ENCODE data around the gene NR3C2. TPM values are rescaled to one million over a fixed set of nuclear protein-coding genes. Genes with fewer than 3 reads are reported as not detected.

The NR3C2 gene
- total RNA-seq, 2 donors from 2014 or later: 10.0 to 11.2 TPM

- no peak for DNase-seq (ENCODE audit: low spot score)
- intact Hi-C loops (cut with DNase I): no loop called here
Measured at GRCh38 chr4:148380291-148380690, 61.9 kb downstream of the NR3C2 start.

GRCh38 chr4:148376151-148376550 lies 66.1 kb downstream of the NR3C2 start:
- intact Hi-C loops (cut with DNase I): no loop called here
- DNase-seq (ENCODE audit: low spot score): no peak

GRCh38 chr4:148375584-148375983 lies 66.6 kb downstream of the NR3C2 start:
- no peak for DNase-seq (ENCODE audit: low spot score)
- intact Hi-C loops (cut with DNase I): no loop called here

GRCh38 chr4:148373093-148373492 lies 69.1 kb downstream of the NR3C2 start:
- no peak for DNase-seq (ENCODE audit: low spot score)
- intact Hi-C loops (cut with DNase I): no loop called here

- DNase-seq (ENCODE audit: low spot score): no peak
- intact Hi-C loops (cut with DNase I): no loop called here
Measured at GRCh38 chr4:148369919-148370318, 72.3 kb downstream of the NR3C2 start.

GRCh38 chr4:148367756-148368155 lies 74.5 kb downstream of the NR3C2 start:
- no peak for DNase-seq (ENCODE audit: low spot score)
- intact Hi-C loops (cut with DNase I): no loop called here

- no peak for DNase-seq (ENCODE audit: low spot score)
- intact Hi-C loops (cut with DNase I): no loop called here
Measured at GRCh38 chr4:148366251-148366650, 76.0 kb downstream of the NR3C2 start.

GRCh38 chr4:148364525-148364924 lies 77.7 kb downstream of the NR3C2 start:
- intact Hi-C loops (cut with DNase I): no loop called here
- no peak for DNase-seq (ENCODE audit: low spot score)

GRCh38 chr4:148359769-148360168 lies 82.4 kb downstream of the NR3C2 start:
- DNase-seq (ENCODE audit: low spot score): no peak
- intact Hi-C loops (cut with DNase I): no loop called here

GRCh38 chr4:148355442-148356123 lies 86.6 kb downstream of the NR3C2 start:
- no peak for DNase-seq (ENCODE audit: low spot score)
- intact Hi-C loops (cut with DNase I): no loop called here

GRCh38 chr4:148354186-148354585 lies 88.0 kb downstream of the NR3C2 start:
- no peak for DNase-seq (ENCODE audit: low spot score)
- intact Hi-C loops (cut with DNase I): no loop called here

GRCh38 chr4:148353571-148353970 lies 88.6 kb downstream of the NR3C2 start:
- intact Hi-C loops (cut with DNase I): no loop called here
- no peak for DNase-seq (ENCODE audit: low spot score)

- intact Hi-C loops (cut with DNase I): no loop called here
- DNase-seq (ENCODE audit: low spot score): no peak
Measured at GRCh38 chr4:148349153-148349552, 93.1 kb downstream of the NR3C2 start.

- intact Hi-C loops (cut with DNase I): no loop called here
- no peak for DNase-seq (ENCODE audit: low spot score)
Measured at GRCh38 chr4:148346657-148347056, 95.6 kb downstream of the NR3C2 start.

GRCh38 chr4:148345509-148345908 lies 96.7 kb downstream of the NR3C2 start:
- DNase-seq (ENCODE audit: low spot score): no peak
- intact Hi-C loops (cut with DNase I): no loop called here

- DNase-seq (ENCODE audit: low spot score): no peak
- intact Hi-C loops (cut with DNase I): no loop called here
Measured at GRCh38 chr4:148344941-148345340, 97.3 kb downstream of the NR3C2 start.

GRCh38 chr4:148344352-148344751 lies 97.9 kb downstream of the NR3C2 start:
- intact Hi-C loops (cut with DNase I): no loop called here

GRCh38 chr4:148341980-148342800 lies 100.0 kb downstream of the NR3C2 start:
- intact Hi-C loops (cut with DNase I): no loop called here
- DNase-seq (ENCODE audit: low spot score): no peak

More at GRCh38 chr4:148344352-148344751, 97.9 kb downstream of the NR3C2 start:
- no peak for DNase-seq (ENCODE audit: low spot score)

- intact Hi-C loops (cut with DNase I): no loop called here
- DNase-seq (ENCODE audit: low spot score): no peak
Measured at GRCh38 chr4:148335133-148335532, 107.1 kb downstream of the NR3C2 start.

- DNase-seq (ENCODE audit: low spot score): no peak
- intact Hi-C loops (cut with DNase I): no loop called here
Measured at GRCh38 chr4:148333265-148333664, 108.9 kb downstream of the NR3C2 start.

- intact Hi-C loops (cut with DNase I): no loop called here
- DNase-seq (ENCODE audit: low spot score): no peak
Measured at GRCh38 chr4:148332486-148332885, 109.7 kb downstream of the NR3C2 start.
